Measurements from ENCODE around the gene ANKS1B. TPM values are rescaled to one million over a fixed set of nuclear protein-coding genes. Genes with fewer than 3 reads are reported as not detected.

Gene ANKS1B
- total RNA-seq, 3 donors from 2014 or later (not counting 1 experiment from before 2014, with no cell fraction given) = not detected

DNA sequence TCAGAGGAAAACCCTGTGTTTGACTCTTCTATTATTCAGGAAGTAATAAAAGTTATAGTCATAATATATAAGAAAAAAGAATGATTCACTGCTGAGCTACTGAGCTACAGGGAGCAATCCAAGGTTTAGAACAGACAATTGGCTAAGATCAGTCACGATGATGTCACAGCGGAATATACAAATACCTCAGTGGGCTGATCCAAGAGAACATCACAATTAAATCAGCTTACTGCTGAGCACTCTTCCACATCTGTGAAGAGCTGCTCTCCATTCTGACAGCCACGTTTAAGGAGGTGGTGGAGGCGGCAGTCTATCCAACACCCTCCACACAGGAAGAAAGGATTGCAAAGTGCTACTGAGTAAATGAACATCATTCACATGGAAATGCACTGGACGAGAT lies 1068.6 kb downstream of the ANKS1B start:
- Histone ChIP-seq H3K27ac (ENCODE audit: low read length) (no peak overlapping the region), H3K36me3 (ENCODE audit: control insufficient read depth, insufficient read depth, low read length) (no peaks in the 10 kb centered on the region), H3K9me3 (ENCODE audit: control insufficient read depth, insufficient read depth, low read length) (no peaks in the 10 kb centered on the region), H3K4me3 (ENCODE audit: low read length) (no peak overlapping the region), H3K4me1 (ENCODE audit: control insufficient read depth, insufficient read depth, low read length) (no peaks in the 10 kb centered on the region), H3K27me3 (ENCODE audit: control insufficient read depth, insufficient read depth, low read length) (no peaks in the 10 kb centered on the region)
- Mint-ChIP-seq H3K9me3 (peaks cover 0 to 7% of the 10 kb centered on the region in 2 donors), H3K27me3 (ENCODE audit: low read depth in 2 of 2) (peaks cover 0 to 3% of the 10 kb centered on the region in 2 donors), H3K36me3 (no peaks in the 10 kb centered on the region), H3K27ac (no peak overlapping the region), H3K4me1 (no peaks in the 10 kb centered on the region), H3K4me3 (no peak overlapping the region)
- TF ChIP-seq, protein P1, sequence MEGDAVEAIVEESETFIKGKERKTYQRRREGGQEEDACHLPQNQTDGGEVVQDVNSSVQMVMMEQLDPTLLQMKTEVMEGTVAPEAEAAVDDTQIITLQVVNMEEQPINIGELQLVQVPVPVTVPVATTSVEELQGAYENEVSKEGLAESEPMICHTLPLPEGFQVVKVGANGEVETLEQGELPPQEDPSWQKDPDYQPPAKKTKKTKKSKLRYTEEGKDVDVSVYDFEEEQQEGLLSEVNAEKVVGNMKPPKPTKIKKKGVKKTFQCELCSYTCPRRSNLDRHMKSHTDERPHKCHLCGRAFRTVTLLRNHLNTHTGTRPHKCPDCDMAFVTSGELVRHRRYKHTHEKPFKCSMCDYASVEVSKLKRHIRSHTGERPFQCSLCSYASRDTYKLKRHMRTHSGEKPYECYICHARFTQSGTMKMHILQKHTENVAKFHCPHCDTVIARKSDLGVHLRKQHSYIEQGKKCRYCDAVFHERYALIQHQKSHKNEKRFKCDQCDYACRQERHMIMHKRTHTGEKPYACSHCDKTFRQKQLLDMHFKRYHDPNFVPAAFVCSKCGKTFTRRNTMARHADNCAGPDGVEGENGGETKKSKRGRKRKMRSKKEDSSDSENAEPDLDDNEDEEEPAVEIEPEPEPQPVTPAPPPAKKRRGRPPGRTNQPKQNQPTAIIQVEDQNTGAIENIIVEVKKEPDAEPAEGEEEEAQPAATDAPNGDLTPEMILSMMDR (IDR thresholded peaks at IDR 0.05) = no peak
- no peak for DNase-seq
- intact Hi-C loops (cut with micrococcal nuclease) = no loop called here
- no peak for ATAC-seq
- 78% methylated on average over 5 of the region's 5 CpGs for WGBS (ENCODE audit: insufficient coverage)

DNA sequence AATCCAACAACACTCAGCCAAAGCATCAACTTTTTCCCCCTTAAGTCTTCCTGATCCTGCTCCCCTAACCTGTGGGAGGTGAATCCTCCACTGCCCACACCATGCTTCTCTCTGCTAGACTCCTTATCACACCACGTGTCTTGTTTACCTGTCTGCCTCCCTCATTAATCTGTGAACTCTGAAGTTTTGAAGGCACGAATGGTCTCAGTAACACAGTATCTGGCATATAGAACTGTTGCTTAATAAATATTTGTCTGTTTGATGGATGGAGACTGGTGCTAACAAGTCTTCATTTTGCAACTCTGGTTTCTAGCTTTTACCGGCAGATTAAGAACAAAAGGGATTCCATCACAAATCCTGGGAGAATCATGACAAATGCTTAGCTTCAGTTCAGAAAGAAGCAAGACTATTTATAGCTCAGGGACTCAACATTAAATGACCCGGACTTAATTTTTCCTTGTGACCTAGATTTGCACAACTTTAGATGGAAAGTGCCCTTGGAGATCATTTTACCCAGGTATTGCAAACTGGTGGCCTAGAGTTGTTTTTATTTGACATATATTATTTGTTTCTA lies 1072.2 kb downstream of the ANKS1B start:
- peaks cover 2% of the 10 kb centered on the region for H3K27me3 ChIP-seq (ENCODE audit: control insufficient read depth, insufficient read depth, low read length)
- intact Hi-C loops (cut with micrococcal nuclease) = no loop called here
- no peak for ATAC-seq

DNA sequence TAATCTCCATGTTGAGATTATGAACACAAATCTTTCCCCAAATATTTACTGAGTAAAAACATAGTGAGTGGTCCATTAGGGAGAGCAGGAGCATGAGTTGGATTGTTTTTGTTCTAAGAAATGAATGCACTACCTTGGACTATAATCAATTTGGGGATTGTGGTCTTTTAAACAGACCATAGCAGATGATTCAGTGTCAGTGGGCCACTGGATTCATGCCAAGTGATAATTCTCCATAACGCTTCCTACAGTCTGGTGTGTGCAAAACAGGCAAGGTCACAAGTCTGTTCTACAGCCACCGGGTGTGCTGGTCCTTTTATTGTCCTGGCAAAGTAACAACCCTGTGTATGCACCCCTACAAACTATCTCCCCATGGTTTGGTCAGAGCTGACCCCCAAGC lies 1073.3 kb downstream of the ANKS1B start:
- intact Hi-C loops (cut with micrococcal nuclease) = no loop called here
- Histone ChIP-seq H3K4me3 (ENCODE audit: low read length) (no peak overlapping the region), H3K9me3 (ENCODE audit: control insufficient read depth, insufficient read depth, low read length) (no peaks in the 10 kb centered on the region), H3K27me3 (ENCODE audit: control insufficient read depth, insufficient read depth, low read length) (peaks cover 2% of the 10 kb centered on the region), H3K4me1 (ENCODE audit: control insufficient read depth, insufficient read depth, low read length) (no peaks in the 10 kb centered on the region), H3K36me3 (ENCODE audit: control insufficient read depth, insufficient read depth, low read length) (no peaks in the 10 kb centered on the region), H3K27ac (ENCODE audit: low read length) (no peak overlapping the region)
- no peaks in the 10 kb centered on the region for H3K4me1 Mint-ChIP-seq
- ATAC-seq (no peak), DNase-seq (no peak)
- no peaks in the 10 kb centered on the region for H3K36me3 Mint-ChIP-seq
- H3K27ac Mint-ChIP-seq = no peak overlapping the region
- peaks cover 0 to 5% of the 10 kb centered on the region in 2 donors for H3K9me3 Mint-ChIP-seq
- WGBS (ENCODE audit: insufficient coverage) = 72% methylated on average over 2 of the region's 2 CpGs
- H3K27me3 Mint-ChIP-seq (ENCODE audit: low read depth in 2 of 2) = no peaks in the 10 kb centered on the region
- H3K4me3 Mint-ChIP-seq = no peak overlapping the region
- TF ChIP-seq, protein P1 (IDR thresholded peaks at IDR 0.05) = no peak

More for the DNA sequence above, 1072.2 kb downstream of the ANKS1B start:
- no peaks in the 10 kb centered on the region for H3K4me1 ChIP-seq (ENCODE audit: control insufficient read depth, insufficient read depth, low read length)
- Mint-ChIP-seq H3K27ac (no peak overlapping the region), H3K9me3 (peaks cover 0 to 5% of the 10 kb centered on the region in 2 donors), H3K4me1 (no peaks in the 10 kb centered on the region), H3K36me3 (no peaks in the 10 kb centered on the region), H3K27me3 (ENCODE audit: low read depth in 2 of 2) (no peaks in the 10 kb centered on the region), H3K4me3 (no peak overlapping the region)
- TF ChIP-seq, protein P1 (IDR thresholded peaks at IDR 0.05) = no peak
- H3K36me3 ChIP-seq (ENCODE audit: control insufficient read depth, insufficient read depth, low read length) = no peaks in the 10 kb centered on the region
- WGBS (ENCODE audit: insufficient coverage) = 75% methylated on average over 4 of the region's 4 CpGs
- H3K4me3 ChIP-seq (ENCODE audit: low read length) = no peak overlapping the region
- H3K27ac ChIP-seq (ENCODE audit: low read length) = no peak overlapping the region
- no peaks in the 10 kb centered on the region for H3K9me3 ChIP-seq (ENCODE audit: control insufficient read depth, insufficient read depth, low read length)
- no peak for DNase-seq

DNA sequence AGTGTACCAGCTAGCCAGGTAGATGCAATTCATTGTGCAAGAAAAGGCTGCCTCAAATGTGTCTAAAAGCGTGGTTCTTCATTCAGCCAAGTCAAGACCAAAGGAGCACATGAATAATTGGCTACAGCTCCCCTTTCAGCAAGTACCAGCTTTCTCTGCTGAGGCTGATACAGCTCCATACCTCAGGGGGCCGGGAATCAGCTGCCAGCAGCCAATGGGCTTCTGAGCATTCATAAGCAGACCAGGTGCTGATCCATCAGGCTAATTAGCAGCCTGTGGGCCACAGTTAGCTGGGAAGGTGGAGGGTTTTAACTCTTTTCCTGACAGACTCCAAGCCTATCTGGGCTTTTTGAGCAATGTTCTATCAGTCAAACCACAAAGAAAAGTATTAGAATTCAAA lies 1075.0 kb downstream of the ANKS1B start:
- ATAC-seq (no peak), DNase-seq (no peak)
- H3K27ac ChIP-seq (ENCODE audit: low read length) = no peak overlapping the region
- H3K9me3 ChIP-seq (ENCODE audit: control insufficient read depth, insufficient read depth, low read length) = peaks cover 2% of the 10 kb centered on the region
- H3K4me3 Mint-ChIP-seq = no peak overlapping the region
- no peak overlapping the region for H3K27ac Mint-ChIP-seq
- H3K36me3 Mint-ChIP-seq = no peaks in the 10 kb centered on the region
- no peaks in the 10 kb centered on the region for H3K4me1 ChIP-seq (ENCODE audit: control insufficient read depth, insufficient read depth, low read length)
- TF ChIP-seq, protein P1 (IDR thresholded peaks at IDR 0.05) = no peak
- intact Hi-C loops (cut with micrococcal nuclease) = no loop called here
- peaks cover 2% of the 10 kb centered on the region for H3K27me3 ChIP-seq (ENCODE audit: control insufficient read depth, insufficient read depth, low read length)
- no peaks in the 10 kb centered on the region for H3K27me3 Mint-ChIP-seq (ENCODE audit: low read depth in 2 of 2)
- no peaks in the 10 kb centered on the region for H3K4me1 Mint-ChIP-seq
- H3K36me3 ChIP-seq (ENCODE audit: control insufficient read depth, insufficient read depth, low read length) = no peaks in the 10 kb centered on the region
- 14% methylated on average over 2 of the region's 2 CpGs for WGBS (ENCODE audit: insufficient coverage)
- peaks cover 0 to 2% of the 10 kb centered on the region in 2 donors for H3K9me3 Mint-ChIP-seq
- H3K4me3 ChIP-seq (ENCODE audit: low read length) = no peak overlapping the region

Measured in natural killer cell (primary cell).